GM12878 (cell line): ENCODE results near the gene BUB1B.

Experiments used
- CEBPB ChIP-seq, 2 experiments: fragments of 150-350 bp in 1 of 2; IDR thresholded peaks; 2 replicates each; pipeline ENCODE4 v1.6.1; 2012 to 2014; ENCODE audit warnings: low read depth in 2 of 2, low read length in 2 of 2, borderline replicate concordance in 1 of 2, inconsistent platforms in 1 of 2
- CTCF ChIP-seq, 3 experiments: IDR thresholded peaks in 2 of 3; conservative IDR thresholded peaks in 1 of 3; 2 replicates each; pipeline ENCODE4 v1.5.1; 2011; ENCODE audit warnings: low read depth in 3 of 3, low read length in 3 of 3, mild to moderate bottlenecking in 3 of 3, control low read depth in 2 of 3, moderate library complexity in 2 of 3, inconsistent platforms in 1 of 3, mixed read lengths in 1 of 3; ENCODE audit not compliant: control insufficient read depth in 2 of 3, insufficient read depth in 1 of 3; ENCODE audit errors: extremely low read depth in 1 of 3
- DPF2 ChIP-seq: fragments of 450-650 bp; IDR thresholded peaks from 2 replicates; pipeline ENCODE4 v1.6.1; 2017; ENCODE audit warnings: mild to moderate bottlenecking
- IRF3 ChIP-seq: fragments of 450-650 bp; IDR thresholded peaks from 2 replicates; pipeline ENCODE4 v1.6.1; 2014; ENCODE audit warnings: mild to moderate bottlenecking
- JUNB ChIP-seq: IDR thresholded peaks from 2 replicates; pipeline ENCODE4 v1.6.1; 2016; ENCODE audit warnings: antibody characterized with exemption, mild to moderate bottlenecking
- NFXL1 ChIP-seq: fragments of 450-650 bp; IDR thresholded peaks from 2 replicates; pipeline ENCODE4 v1.6.1; 2017; ENCODE audit warnings: antibody characterized with exemption, mild to moderate bottlenecking, borderline replicate concordance
- NR2C2 ChIP-seq: IDR thresholded peaks from 2 replicates; pipeline ENCODE4 v1.6.1; 2011; ENCODE audit warnings: borderline replicate concordance, low read depth; ENCODE audit not compliant: control insufficient read depth, insufficient read length
- PAX5 ChIP-seq: IDR thresholded peaks from 2 replicates; pipeline ENCODE4 v1.6.1; 2011; ENCODE audit warnings: low read depth, low read length, borderline replicate concordance
- POLR2A ChIP-seq: IDR thresholded peaks from 2 replicates; pipeline ENCODE4 v1.6.1; 2011; ENCODE audit warnings: low read depth, mild to moderate bottlenecking, low read length
- REST ChIP-seq: IDR thresholded peaks from 2 replicates; pipeline ENCODE4 v1.6.1; 2012; ENCODE audit warnings: mild to moderate bottlenecking, low read depth, low read length
- SP1 ChIP-seq: IDR thresholded peaks from one replicate; pipeline ENCODE4 v1.6.1; 2011; ENCODE audit warnings: low read depth, low read length
- TARDBP ChIP-seq: IDR thresholded peaks from 2 replicates; pipeline ENCODE4 v1.6.1; 2016; ENCODE audit warnings: borderline replicate concordance
- ZNF274 ChIP-seq: IDR thresholded peaks from one replicate; pipeline ENCODE4 v1.8.0; 2011; ENCODE audit not compliant: insufficient read length, insufficient read depth
- ZNF384 ChIP-seq: IDR thresholded peaks from 2 replicates; pipeline ENCODE4 v1.6.1; 2012; ENCODE audit warnings: low read depth, mild to moderate bottlenecking, low read length, improper control_type of control experiment, borderline replicate concordance

GRCh38 chr15:40226736-40227135 lies 65.9 kb downstream of the BUB1B start:
- no peak for TF ChIP-seq NFXL1
- no peak for TF ChIP-seq CTCF (IDR thresholded peaks at IDR 0.05 in 2 of 3, conservative IDR thresholded peaks at IDR 0.05 in 1 of 3; ENCODE audit: control insufficient read depth in 2 of 3, extremely low read depth in 1 of 3, insufficient read depth in 1 of 3, low read depth in 3 of 3, low read length in 3 of 3)
- peak; percentile 45 for TF ChIP-seq JUNB
- no peak for TF ChIP-seq TARDBP
- TF ChIP-seq REST: no peak
- no peak for TF ChIP-seq SP1
- no peak for TF ChIP-seq POLR2A
- no peak for TF ChIP-seq ZNF384
- TF ChIP-seq IRF3: no peak
- no peak for TF ChIP-seq ZNF274
- no peak for TF ChIP-seq CEBPB (IDR thresholded peaks at IDR 0.05; ENCODE audit: borderline replicate concordance in 1 of 2, low read depth in 2 of 2, low read length in 2 of 2)
- TF ChIP-seq DPF2: 0 out of 2 replicates have a peak, but pooled peaks have one; percentile 31
- TF ChIP-seq NR2C2: no peak
- no peak for TF ChIP-seq PAX5
